Adrenal gland (tissue), 12 donors: ENCODE measurements around the gene CASP10. TPM values are rescaled to one million over a fixed set of nuclear protein-coding genes. Genes with fewer than 3 reads are reported as not detected.

Source experiments
- DNase-seq, 7 donors: peaks; one replicate each; pipeline ENCODE4 v3.0.0-alpha.2; 2019 to 2020
- H3K27ac ChIP-seq, 5 donors: fragments of 200-600 bp; sonication (generic) in 4 of 5; 1 replicate in 3 of 5; 2 replicates in 2 of 5; pipeline versions ENCODE4 v1.5.1 to v1.8.0; 2016 to 2020; ENCODE audit warnings: mild to moderate bottlenecking in 1 of 5
- H3K27me3 ChIP-seq: fragments of 200-600 bp; 2 replicates; pipeline ENCODE4 v1.8.0; 2021
- H3K36me3 ChIP-seq, 2 donors: fragments of 200-600 bp; replicated peaks in 1 of 2; 1 replicate in 1 of 2; 2 replicates in 1 of 2; pipeline versions ENCODE4 v1.5.1 to v1.8.0; 2018 to 2022
- H3K4me1 ChIP-seq, 2 donors: fragments of 200-600 bp; replicated peaks in 1 of 2; 1 replicate in 1 of 2; 2 replicates in 1 of 2; pipeline versions ENCODE4 v1.5.1 to v1.8.0; 2018 to 2021
- H3K4me3 ChIP-seq, 4 donors: fragments of 200-600 bp; sonication (generic) in 3 of 4; one replicate each; pipeline ENCODE4 v1.5.1; 2016 to 2018
- H3K9me3 ChIP-seq, 3 donors: fragments of 200-600 bp; sonication (generic) in 1 of 3; replicated peaks in 1 of 3; 1 replicate in 2 of 3; 2 replicates in 1 of 3; pipeline versions ENCODE4 v1.5.1 to v1.8.0; 2016 to 2021
- POLR2A ChIP-seq, 2 donors: fragments of 450-650 bp; IDR thresholded peaks; one replicate each; pipeline ENCODE4 v1.6.1; 2017; ENCODE audit warnings: antibody characterized with exemption in 2 of 2, mild to moderate bottlenecking in 2 of 2, moderate library complexity in 1 of 2
- WGBS, 4 donors: extraction: QIAGEN DNeasy Blood & Tissue Kit in 2 of 4; methylation state at CpG; one replicate each; pipeline versions ENCODE4 v1.1.5 to v1.1.7; 2013 to 2017; 5-methylcytosine and 5-hydroxymethylcytosine counted together
- intact Hi-C, 2 donors: fragments of 100-400 bp; cut with DNase I; formaldehyde crosslinking; loops; one replicate each; pipeline versions ENCODE4 v1.14.1 to v1.15.0; 2022 to 2023
- polyA plus RNA-seq, 3 donors: library from polyadenylated mRNA; stranded (reverse); fragments of 200-250 nt in 2 of 3; fragments of 350-450 nt in 1 of 3; fragmentation: Illumina TruSeq in 1 of 3; extraction: RNeasy Lipid Tissue Mini Kit (QIAGEN cat#74804) in 1 of 3; gene quantifications; one replicate each; pipeline ENCODE4 v1.2.3, GENCODE V29; 2013 to 2014
- total RNA-seq, 9 donors: library from RNA; depleted of rRNA in 4 of 9; stranded (reverse); fragments of >200 nt in 4 of 9; fragments of 120-200 nt in 1 of 9; fragmentation: NEBNext Ultra II Directional in 1 of 9; extraction: Animal tissue kit (Norgen Biotek cat#: 25700) in 1 of 9; gene quantifications; one replicate each; pipeline versions ENCODE4 v1.1.0 to v1.2.4, GENCODE V29; 2013 to 2023
- TF ChIP-seq, protein P1 (sequence below), 6 experiments: fragments of 450-650 bp in 4 of 6; fragments of 200-600 bp in 2 of 6; sonication (generic) in 1 of 6; IDR thresholded peaks; 1 replicate in 5 of 6; 2 replicates in 1 of 6; pipeline versions ENCODE4 v1.5.1 to v1.8.0; 2016 to 2021; ENCODE audit warnings: antibody characterized with exemption in 6 of 6, mild to moderate bottlenecking in 2 of 6, moderate library complexity in 1 of 6
- donor health status: healthy with polysubstance abuse.
- donor health status: Bipolar disorder and iron deficiency.
- donor health status: DM: yes; HTN: yes; CAD: no.
- donor health status: DM: no; HTN: no; CAD: no.
- donor health status: DM: no; HTN: no; CAD: no.
- donor health status: DM: yes; HTN: yes; CAD: no.

The CASP10 gene
- total and polyA plus RNA-seq, 12 donors, result 2.5 to 12.8 (median 5.2) TPM

DNA sequence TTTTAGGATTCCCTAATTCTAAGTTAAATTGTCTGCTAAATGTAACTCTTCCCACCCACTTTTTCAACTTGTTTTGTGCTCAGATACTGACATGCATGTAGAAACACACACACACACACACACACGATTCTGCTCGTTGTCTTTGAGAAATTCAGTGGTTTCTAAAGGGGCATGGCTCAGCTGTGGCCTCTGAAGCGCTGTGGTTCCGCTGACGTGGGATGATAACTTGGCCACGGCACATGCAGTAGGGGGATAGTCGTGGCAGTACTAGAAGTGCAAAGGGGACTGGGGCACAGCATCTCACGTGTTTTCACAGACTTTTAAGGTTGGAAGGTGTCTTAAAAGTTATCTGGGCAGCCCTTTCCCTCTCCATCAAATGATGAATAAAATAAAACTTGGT lies 18.4 kb downstream of the CASP10 start:
- intact Hi-C loops, result no loop called here
- no peak for DNase-seq
- Histone ChIP-seq H3K9me3 (no peaks in the 10 kb centered on the region), H3K4me3 (no peak overlapping the region), H3K27ac (no peak overlapping the region), H3K36me3 (no peaks in the 10 kb centered on the region), H3K27me3 (no peaks in the 10 kb centered on the region), H3K4me1 (no peaks in the 10 kb centered on the region)
- WGBS, 4 donors, result 80 to 91% (median 83%) methylated on average over 8 of the region's 8 CpGs
- TF ChIP-seq, protein P1, sequence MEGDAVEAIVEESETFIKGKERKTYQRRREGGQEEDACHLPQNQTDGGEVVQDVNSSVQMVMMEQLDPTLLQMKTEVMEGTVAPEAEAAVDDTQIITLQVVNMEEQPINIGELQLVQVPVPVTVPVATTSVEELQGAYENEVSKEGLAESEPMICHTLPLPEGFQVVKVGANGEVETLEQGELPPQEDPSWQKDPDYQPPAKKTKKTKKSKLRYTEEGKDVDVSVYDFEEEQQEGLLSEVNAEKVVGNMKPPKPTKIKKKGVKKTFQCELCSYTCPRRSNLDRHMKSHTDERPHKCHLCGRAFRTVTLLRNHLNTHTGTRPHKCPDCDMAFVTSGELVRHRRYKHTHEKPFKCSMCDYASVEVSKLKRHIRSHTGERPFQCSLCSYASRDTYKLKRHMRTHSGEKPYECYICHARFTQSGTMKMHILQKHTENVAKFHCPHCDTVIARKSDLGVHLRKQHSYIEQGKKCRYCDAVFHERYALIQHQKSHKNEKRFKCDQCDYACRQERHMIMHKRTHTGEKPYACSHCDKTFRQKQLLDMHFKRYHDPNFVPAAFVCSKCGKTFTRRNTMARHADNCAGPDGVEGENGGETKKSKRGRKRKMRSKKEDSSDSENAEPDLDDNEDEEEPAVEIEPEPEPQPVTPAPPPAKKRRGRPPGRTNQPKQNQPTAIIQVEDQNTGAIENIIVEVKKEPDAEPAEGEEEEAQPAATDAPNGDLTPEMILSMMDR (IDR thresholded peaks at IDR 0.05), result no peak
- no peak for TF ChIP-seq POLR2A (IDR thresholded peaks at IDR 0.05)

DNA sequence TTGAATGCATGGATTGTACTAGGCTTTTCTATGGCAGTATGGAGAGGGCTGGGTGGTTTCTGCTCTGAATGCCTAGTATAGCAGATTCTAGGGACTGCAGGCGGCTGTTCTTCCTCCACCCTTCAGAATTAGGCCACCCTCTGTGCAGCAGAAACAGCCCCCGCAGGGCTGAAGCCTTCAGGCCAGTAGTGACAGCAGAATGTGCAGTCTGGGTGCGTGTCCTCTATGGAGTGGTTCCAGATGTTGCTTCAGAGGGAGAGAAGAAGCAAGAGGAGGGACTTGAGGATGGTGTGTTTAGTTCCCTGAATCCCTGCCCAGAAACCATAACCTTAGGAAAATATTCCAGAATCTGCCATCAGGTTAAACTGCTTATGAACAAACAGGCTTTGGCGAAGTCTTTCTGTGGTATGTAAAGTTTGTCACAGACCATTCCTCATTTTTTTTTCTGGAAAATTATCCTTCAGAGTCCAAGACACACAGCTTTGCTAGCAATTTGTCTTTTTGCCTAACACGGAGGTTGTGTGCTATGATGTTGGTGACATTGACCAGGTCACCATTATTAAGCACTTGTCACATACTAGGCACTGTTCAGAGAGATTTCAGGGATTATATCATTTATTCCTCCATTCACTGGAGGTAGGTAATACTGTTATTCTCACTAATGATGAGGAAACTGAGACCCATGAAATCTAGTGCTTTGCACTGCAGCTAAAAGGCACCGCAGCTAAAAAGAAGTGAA lies 21.1 kb downstream of the CASP10 start:
- TF ChIP-seq, protein P1 (IDR thresholded peaks at IDR 0.05), result no peak
- TF ChIP-seq POLR2A (IDR thresholded peaks at IDR 0.05), result no peak
- H3K9me3 ChIP-seq, result no peaks in the 10 kb centered on the region
- intact Hi-C loops, result no loop called here
- DNase-seq, result peak in 5 of 7 donors; percentile 31 to 68 (median 35)
- no peaks in the 10 kb centered on the region for H3K36me3 ChIP-seq
- WGBS, 4 donors, result 62 to 83% (median 73%) methylated on average over 6 of the region's 6 CpGs
- no peaks in the 10 kb centered on the region for H3K4me1 ChIP-seq
- no peak overlapping the region for H3K27ac ChIP-seq
- H3K4me3 ChIP-seq, result no peak overlapping the region
- no peaks in the 10 kb centered on the region for H3K27me3 ChIP-seq

DNA sequence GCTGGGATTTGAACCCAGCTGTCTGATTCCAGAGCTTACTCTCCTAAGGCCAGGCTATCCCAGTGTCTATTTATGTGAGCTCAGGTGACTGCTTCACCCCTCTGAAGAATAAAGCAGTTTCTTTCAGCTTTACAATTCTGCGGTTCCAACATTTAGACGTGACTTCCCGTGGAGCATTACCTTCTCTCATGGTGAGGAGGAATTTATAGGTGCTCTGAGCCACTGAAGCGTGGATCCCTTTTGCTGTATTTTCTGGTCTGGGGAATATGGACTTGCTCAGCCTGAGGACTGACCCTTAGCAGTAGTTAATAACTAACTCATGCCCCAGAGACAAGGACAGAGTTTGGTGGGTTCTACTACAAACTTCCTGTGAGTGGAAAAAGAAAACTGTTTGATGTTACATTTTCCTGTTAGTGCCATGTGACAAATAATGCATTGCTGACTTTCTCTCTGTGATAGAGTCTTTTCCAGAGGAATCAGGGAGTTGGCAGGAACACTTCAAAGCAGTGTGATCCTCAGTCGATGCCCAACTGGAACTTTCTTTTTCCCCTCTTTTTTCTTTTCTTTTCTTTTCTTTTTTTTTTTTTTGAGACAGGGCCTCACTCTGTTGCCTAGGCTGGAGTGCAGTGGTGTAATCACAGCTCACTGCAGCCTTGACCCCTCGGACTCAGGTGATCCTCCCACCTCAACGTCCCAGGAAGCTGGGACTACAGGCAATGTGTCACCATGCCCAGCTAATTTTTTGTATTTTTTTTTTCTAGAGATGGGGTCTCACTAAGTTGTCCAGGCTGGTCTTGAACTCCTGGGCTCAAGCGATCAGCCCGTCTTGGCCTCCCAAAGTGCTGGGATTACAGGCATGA lies 21.9 kb downstream of the CASP10 start:
- Histone ChIP-seq H3K36me3 (no peaks in the 10 kb centered on the region), H3K4me1 (no peaks in the 10 kb centered on the region)
- 83 to 92% (median 87%) methylated on average over 9 of the region's 9 CpGs for WGBS, 4 donors

DNA sequence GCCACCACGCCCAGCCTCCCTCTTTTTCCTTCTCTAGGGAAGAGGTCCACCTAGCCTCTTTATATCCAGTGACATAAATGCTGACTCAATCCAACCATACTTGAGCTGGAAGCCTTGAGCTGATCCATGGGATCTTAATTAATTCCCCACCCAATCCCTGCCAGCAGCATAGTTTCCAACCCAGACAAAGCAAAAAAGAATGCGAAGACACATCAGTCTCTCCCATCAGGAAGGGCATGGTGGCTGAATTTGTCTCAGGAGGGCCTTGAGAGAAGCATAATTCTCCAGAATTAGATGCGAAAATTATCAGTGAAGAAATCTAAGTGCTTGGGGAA lies 22.5 kb downstream of the CASP10 start:
- no peaks in the 10 kb centered on the region for H3K36me3 ChIP-seq
- H3K4me3 ChIP-seq, result no peak overlapping the region
- no peaks in the 10 kb centered on the region for H3K9me3 ChIP-seq
- no peaks in the 10 kb centered on the region for H3K4me1 ChIP-seq
- no peak for TF ChIP-seq POLR2A (IDR thresholded peaks at IDR 0.05)
- TF ChIP-seq, protein P1 (IDR thresholded peaks at IDR 0.05), result no peak
- no peak overlapping the region for H3K27ac ChIP-seq
- no peaks in the 10 kb centered on the region for H3K27me3 ChIP-seq
- intact Hi-C loops, result no loop called here
- DNase-seq, result no peak
- WGBS, 4 donors, result 83 to 92% (median 87%) methylated on average over 3 of the region's 3 CpGs

More for the DNA sequence above, 21.9 kb downstream of the CASP10 start:
- no peak for TF ChIP-seq POLR2A (IDR thresholded peaks at IDR 0.05)
- Histone ChIP-seq H3K4me3 (no peak overlapping the region), H3K27me3 (no peaks in the 10 kb centered on the region), H3K9me3 (no peaks in the 10 kb centered on the region), H3K27ac (no peak overlapping the region)
- intact Hi-C loops, result no loop called here
- no peak for DNase-seq
